Right kidney (tissue), 1 donor: Measurements from ENCODE around the gene NR2C2AP.
"Not testable (repeated sequence)": the region's sequence is repeated elsewhere in the genome, so short reads cannot be mapped to it uniquely, and the experiment has no call there.

Experiments
- DNase-seq: peaks from one replicate; pipeline ENCODE4 v3.0.0-alpha.2; 2016

Gene NR2C2AP

GRCh38 chr19:19185853-19186740, 17.1 kb downstream of the NR2C2AP start:
- no peak for DNase-seq

DNA sequence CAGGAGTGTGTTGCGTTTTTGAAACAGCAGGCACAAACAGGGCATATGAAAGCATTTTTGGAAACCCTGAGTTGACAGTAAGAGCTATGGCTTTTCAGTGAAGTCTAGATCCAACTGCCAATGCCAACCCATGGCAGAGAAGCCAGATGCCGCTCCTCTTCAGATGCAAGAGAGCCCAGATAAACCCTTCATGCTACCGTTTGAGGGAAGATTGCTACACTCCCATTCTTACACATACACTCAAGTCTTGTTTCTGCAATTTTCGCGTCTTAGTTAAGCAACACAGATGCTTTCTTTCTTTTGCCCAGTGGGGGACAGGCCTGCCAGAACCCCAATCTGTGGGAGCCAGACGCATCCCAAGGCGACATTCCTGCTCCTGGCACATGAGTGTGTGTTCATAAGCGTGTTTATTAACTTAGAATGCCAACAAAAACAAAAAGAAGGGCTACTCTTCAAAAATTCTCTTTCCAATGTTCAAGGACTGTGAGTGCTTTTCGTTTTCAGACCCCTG, 21.7 kb downstream of the NR2C2AP start:
- no peak for DNase-seq

GRCh38 chr19:19179548-19180441, 23.4 kb downstream of the NR2C2AP start:
- DNase-seq, result no peak

GRCh38 chr19:19176950-19177349, 26.3 kb downstream of the NR2C2AP start:
- no peak for DNase-seq

DNA sequence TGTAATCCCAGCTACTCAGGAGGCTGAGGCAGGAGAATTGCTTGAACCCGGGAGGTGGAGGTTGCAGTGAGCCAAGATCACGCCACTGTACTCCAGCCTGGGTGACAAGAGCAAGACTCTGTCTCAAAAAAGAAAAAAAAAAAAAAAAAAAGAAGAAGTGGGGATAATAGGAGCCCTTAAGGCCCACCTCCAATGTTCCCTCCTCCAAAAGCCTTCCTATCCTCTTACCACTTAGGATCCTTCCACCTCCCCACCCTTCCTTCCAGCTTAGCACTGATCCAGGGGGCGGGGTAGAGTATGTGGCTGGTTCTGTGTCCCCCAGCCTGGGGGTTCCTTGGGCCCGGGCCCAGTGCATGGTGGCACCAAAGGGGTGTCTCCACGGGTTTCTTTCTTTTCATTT, 30.0 kb downstream of the NR2C2AP start:
- not testable (repeated sequence) for DNase-seq

GRCh38 chr19:19171821-19172532, 31.2 kb downstream of the NR2C2AP start:
- DNase-seq, result no peak

- DNase-seq, result no peak
Observed at GRCh38 chr19:19170873-19171672, 32.1 kb downstream of the NR2C2AP start.

DNA sequence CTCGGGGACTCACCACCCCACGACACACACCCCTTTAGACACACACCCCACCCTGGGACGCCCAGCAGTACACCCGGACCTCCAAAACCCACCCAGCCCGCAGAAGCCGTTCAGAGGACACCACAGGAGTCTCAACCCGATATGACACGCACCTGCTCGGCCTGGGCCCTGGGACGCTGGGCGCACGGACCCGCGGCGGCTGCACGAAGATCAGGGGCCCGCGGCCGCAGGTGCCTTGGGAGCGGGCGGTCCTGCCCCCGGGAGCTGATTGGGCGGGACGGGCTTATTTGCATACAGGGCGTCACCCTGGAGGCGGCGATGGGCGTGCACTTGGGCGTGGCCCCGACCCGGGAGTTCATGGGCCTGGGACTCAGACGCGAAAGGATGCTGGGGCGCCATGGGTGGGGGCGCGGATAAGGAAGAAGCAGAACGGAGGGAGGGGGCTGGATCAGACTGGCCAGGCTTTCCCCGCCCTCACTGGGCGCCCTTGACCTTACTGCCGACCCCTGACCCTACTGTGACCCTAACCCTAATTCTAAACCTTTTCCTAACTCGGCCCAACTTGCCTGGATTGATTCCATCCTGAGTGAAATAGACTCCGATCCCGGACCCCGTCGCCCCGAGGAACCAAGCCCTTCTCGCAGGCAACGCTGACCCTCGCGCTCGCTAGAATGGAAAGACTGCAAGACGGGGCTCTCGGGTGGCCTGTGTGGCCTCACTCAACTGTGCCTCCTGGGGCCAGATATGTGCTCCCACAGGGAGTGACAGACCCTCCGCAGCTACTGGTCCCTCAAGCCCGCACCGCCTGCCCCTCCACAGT, 33.0 kb downstream of the NR2C2AP start, which contains the start of gene MEF2B:
TSS of gene MEF2B (minus strand) at position 211 of the 820 bp plus-strand sequence. CDS start 19,528 bp downstream, outside the sequence.
- peak; percentile 60 for DNase-seq

DNA sequence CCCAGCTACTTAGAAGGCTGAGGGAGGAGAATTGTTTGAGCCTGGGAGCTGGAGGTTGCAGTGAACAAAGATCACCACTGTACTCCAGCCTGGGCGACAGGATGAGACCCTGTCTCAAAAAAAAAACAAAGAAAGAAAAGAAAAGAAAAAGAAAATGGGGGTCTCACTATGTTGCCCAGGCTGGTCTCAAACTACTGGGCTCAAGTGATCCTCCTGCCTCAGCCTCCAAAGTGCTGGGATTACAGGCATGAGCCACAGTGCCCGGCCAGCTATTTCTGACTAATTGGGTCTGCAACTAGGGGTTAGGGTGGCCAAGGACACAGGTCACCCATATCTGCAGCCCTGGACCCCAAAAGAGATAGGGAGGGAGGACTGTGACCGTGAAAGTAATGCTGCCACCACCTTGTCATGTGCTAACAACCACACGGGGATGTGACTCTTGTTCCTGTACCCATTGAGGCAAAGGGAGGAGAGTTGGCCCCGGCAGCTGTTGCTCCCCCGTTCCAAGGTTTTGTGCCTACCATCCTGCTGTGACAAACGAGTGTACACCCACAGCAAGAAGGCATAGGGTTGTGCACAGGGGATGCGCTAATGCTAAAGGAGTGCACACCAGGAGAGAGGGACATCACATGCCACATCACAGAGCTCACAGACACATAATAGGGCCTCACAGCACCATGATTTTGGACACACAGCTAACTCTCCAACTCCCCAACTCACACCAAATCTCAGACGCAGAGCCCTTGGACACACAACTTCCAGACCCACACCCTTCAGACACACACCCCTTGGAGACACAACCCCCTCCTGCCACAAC, 33.8 kb downstream of the NR2C2AP start:
- DNase-seq, result no peak

DNA sequence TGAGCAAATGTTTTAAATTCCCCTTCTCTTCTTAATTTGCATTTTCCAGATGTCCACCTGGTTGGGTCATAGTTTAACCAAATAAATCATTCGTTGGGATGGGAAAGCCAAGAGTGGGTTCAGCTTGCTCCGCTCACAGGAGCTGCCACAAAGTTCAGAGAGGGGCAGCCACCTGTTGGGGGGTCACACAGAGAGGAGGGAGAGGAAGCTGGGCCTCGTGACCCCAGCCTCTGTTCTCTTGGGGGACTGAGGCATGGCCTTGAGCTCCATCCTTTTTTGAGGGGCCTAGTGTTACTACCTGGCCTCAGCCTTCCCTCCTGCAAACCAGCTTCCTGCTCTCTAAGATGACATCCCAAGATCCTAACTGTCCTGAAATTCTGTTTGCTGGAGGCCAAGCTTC, 35.6 kb downstream of the NR2C2AP start:
- DNase-seq, result no peak

DNA sequence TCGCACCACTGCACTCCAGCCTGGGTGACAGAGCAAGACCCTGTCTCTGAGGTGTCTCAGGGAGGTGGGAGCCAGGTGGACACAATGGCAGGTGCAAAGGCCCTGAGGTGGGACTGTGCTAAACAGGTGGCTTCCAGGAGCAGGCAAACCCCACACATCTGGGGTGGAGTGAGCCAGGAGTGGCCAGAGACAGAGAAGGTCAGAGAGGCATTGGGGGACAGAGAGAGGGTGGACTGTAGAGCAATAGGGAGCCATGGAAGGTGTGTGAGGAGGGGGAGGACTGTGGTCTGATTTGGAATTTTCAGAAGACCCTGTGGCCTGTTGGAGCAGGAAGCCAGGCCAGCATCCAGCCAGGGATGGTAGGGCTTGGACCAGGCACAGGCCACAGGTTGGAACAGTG, 37.8 kb downstream of the NR2C2AP start:
- DNase-seq, result no peak

DNA sequence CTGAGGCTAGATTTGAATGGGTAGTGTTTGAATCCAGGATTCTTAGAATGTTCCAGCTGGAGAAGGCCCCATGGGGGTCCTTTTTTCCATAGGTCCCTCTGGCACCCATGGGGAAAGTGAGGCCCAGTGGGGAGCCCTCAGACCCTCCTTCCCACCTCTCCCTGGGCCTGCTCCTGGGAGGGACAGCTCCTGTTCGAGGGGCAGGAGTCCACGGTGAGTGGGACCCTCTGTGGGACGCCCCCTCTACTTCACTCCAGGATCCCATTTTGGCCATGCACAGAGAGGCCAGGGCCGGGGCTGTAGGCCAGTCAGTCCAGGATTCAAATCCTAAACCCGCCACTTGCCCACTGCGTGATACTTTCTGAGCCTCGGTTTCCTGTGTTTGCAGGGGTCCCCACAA, 40.7 kb downstream of the NR2C2AP start:
- DNase-seq, result no peak

- no peak for DNase-seq
Observed at GRCh38 chr19:19160461-19161035, 42.7 kb downstream of the NR2C2AP start.

DNA sequence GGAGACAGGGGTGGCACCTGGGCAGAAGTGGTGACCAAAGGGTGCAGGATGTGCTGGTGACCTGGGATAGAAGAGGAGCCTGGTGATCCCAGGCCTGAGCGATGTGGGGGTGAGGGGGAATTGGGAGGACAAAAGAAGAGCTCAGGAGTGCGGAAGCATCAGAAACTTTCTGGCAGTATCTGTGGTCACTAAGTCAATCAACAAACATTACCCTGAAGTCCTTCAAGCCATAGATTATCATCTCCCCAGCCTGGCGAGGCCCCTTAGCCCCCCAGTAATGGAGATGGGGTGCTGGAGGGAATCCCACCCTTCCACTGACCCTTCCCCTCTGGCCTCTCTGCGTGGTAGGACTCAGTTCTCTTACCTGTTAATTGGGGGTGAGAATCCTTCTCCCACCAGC, 43.7 kb downstream of the NR2C2AP start:
- DNase-seq, result no peak

DNA sequence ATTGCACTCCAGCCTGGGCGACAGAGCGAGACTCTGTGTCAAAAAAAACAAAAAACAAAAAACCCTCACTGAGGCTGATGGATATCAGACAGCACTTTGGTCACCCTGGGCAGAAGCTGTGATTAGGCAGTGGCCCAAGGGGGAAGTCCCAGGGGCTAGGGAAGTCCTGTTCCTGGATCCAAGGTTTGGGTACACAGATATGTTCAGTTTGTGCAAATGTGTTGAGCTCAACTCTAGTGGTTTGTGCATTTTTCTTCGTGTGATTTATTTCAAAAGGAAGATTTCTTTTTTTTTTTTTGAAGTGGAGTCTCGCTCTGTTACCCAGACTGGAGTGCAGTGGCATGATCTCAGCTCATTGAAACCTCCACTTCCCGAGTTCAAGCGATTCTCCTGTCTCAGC, 45.4 kb downstream of the NR2C2AP start:
- DNase-seq, result no peak

- DNase-seq, result no peak
Observed at GRCh38 chr19:19155495-19156219, 47.6 kb downstream of the NR2C2AP start.

- DNase-seq, result no peak
Observed at GRCh38 chr19:19154768-19155494, 48.3 kb downstream of the NR2C2AP start.
